Panc1 (cell line): ENCODE results near the gene DDAH2. TPM values are rescaled to one million over a fixed set of nuclear protein-coding genes. Genes with fewer than 3 reads are reported as not detected.

Experiments
- ATAC-seq: fragments of 200-7000 bp; cut with Tn5 transposase; 2 replicates; pipeline ENCODE4 v1.9.1; 2020; ENCODE audit warnings: mild to moderate bottlenecking, moderate library complexity
- BruUV-seq: library from RNA; stranded (reverse); fragments of 400-500 nt; replicated peaks from 2 replicates; lab custom pipeline; 2021; lab: Mats Ljungman, UMichigan
- CTCF ChIA-PET: fragments of 300-600 bp; sonication (Branson Sonifier 250); formaldehyde crosslinking; loops from one replicate; lab custom pipeline; 2022; ENCODE audit warnings: antibody characterized with exemption; lab: Charles Lee
- POLR2A ChIA-PET: fragments of 300-600 bp; sonication (Branson Sonifier 250); formaldehyde crosslinking; loops from one replicate; lab custom pipeline; 2022; ENCODE audit warnings: antibody characterized with exemption; lab: Charles Lee
- DNase-seq: peaks from one replicate; pipeline ENCODE4 v3.0.0-alpha.2; 2010; ENCODE audit warnings: low read depth, low spot score
- H3K27ac ChIP-seq: 2 replicates; pipeline ENCODE4 v1.5.1; 2011; ENCODE audit warnings: mild to moderate bottlenecking, low read length, inconsistent platforms
- H3K27me3 ChIP-seq: fragments of 200-500 bp; sonication (Bioruptor generic); 2 replicates; pipeline ENCODE4 v1.6.0; 2014; ENCODE audit warnings: low read length, inconsistent platforms; ENCODE audit not compliant: control insufficient read depth, insufficient read depth
- H3K36me3 ChIP-seq: fragments of 200-500 bp; sonication (Bioruptor generic); 2 replicates; pipeline ENCODE4 v1.5.1; 2014; ENCODE audit warnings: inconsistent platforms, mild to moderate bottlenecking, low read length, moderate library complexity; ENCODE audit not compliant: control insufficient read depth, insufficient read depth
- H3K4me1 ChIP-seq: 2 replicates; pipeline ENCODE4 v1.5.1; 2011; ENCODE audit warnings: inconsistent platforms, mild to moderate bottlenecking, low read length, moderate library complexity; ENCODE audit not compliant: control insufficient read depth, insufficient read depth
- H3K4me3 ChIP-seq, 2 experiments: 2 replicates each; pipeline ENCODE4 v1.5.1; 2011 to 2012; ENCODE audit warnings: low read depth in 2 of 2, low read length in 2 of 2, mild to moderate bottlenecking in 2 of 2, inconsistent platforms in 1 of 2, moderate library complexity in 1 of 2
- H3K9me3 ChIP-seq: fragments of 200-500 bp; sonication (Bioruptor generic); 2 replicates; pipeline ENCODE4 v1.5.1; 2014; ENCODE audit warnings: low read depth, mild to moderate bottlenecking, inconsistent platforms, low read length, moderate library complexity; ENCODE audit not compliant: control insufficient read depth, insufficient read depth
- CTCF ChIP-seq: fragments of 450-650 bp; IDR thresholded peaks from 2 replicates; pipeline ENCODE4 v1.5.1; 2017; ENCODE audit warnings: mild to moderate bottlenecking
- POLR2AphosphoS5 ChIP-seq: IDR thresholded peaks from 2 replicates; pipeline ENCODE4 v1.6.1; 2012; ENCODE audit warnings: mild to moderate bottlenecking, low read depth, low read length, moderate library complexity
- REST ChIP-seq, 2 experiments: IDR thresholded peaks; 2 replicates each; pipeline ENCODE4 v1.6.1; 2011 to 2012; ENCODE audit warnings: low read depth in 2 of 2, control low read depth in 1 of 2, low read length in 1 of 2, mild to moderate bottlenecking in 1 of 2, moderate library complexity in 1 of 2; ENCODE audit not compliant: insufficient read depth in 1 of 2
- SIN3A ChIP-seq: IDR thresholded peaks from 2 replicates; pipeline ENCODE4 v1.6.1; 2012; ENCODE audit warnings: low read depth, mild to moderate bottlenecking, low read length, moderate library complexity, borderline replicate concordance; ENCODE audit not compliant: insufficient read depth
- TCF7L2 ChIP-seq: IDR thresholded peaks from 2 replicates; pipeline ENCODE4 v1.6.1; 2011; ENCODE audit warnings: mild to moderate bottlenecking, low read depth, low read length, inconsistent platforms
- in situ Hi-C: cut with HindIII; loops from 2 replicates; pipeline ENCODE4 v1.10.0; 2016; ENCODE audit warnings: low sequenced_read_pairs, low pct_unique_long_range_greater_than_20kb
- intact Hi-C: fragments of 100-400 bp; cut with micrococcal nuclease; formaldehyde crosslinking; loops from one replicate; pipeline ENCODE4 v1.10.0; 2022; ENCODE audit not compliant: unreplicated experiment
- total RNA-seq: library from RNA; stranded (reverse); gene quantifications from one replicate; pipeline ENCODE4 v1.2.1, GENCODE V29; 2021; ENCODE audit not compliant: unreplicated experiment

DDAH2 gene
- total RNA-seq, 1 experiment from 2014 or later = 104 TPM

- ChIA-PET CTCF (no interaction called here), POLR2A (interaction anchor here (0.5 to 0.7 kb wide), 2 partner anchors 16 to 20 kb away, joined by 4 to 9 read pairs; no protein-coding TSS in a partner anchor)
- no peak overlapping the region for H3K27ac ChIP-seq
- no peaks in the 10 kb centered on the region for H3K9me3 ChIP-seq
- in situ Hi-C loops (no loop called here), intact Hi-C loops (no loop called here)
- TF ChIP-seq POLR2AphosphoS5 (no peak), CTCF (no peak), SIN3A (no peak), REST (IDR thresholded peaks at IDR 0.05; ENCODE audit: insufficient read depth in 1 of 2, low read depth in 2 of 2, low read length in 1 of 2) (no peak), TCF7L2 (no peak)
- no peaks in the 10 kb centered on the region for H3K27me3 ChIP-seq
- no peak overlapping the region for H3K4me3 ChIP-seq
- H3K36me3 ChIP-seq = no peaks in the 10 kb centered on the region
- ATAC-seq = no peak
- no peaks in the 10 kb centered on the region; the same call in 1 of the 2 replicates for H3K4me1 ChIP-seq
- DNase-seq = no peak
- no TSS peak for BruUV-seq
Measured at GRCh38 chr6:31713991-31714684, 15.0 kb downstream of the DDAH2 start.

GRCh38 chr6:31713465-31713864 is 15.6 kb downstream of the DDAH2 start:
- no peak overlapping the region for H3K27ac ChIP-seq
- in situ Hi-C loops (no loop called here), intact Hi-C loops (no loop called here)
- ChIA-PET CTCF (no interaction called here), POLR2A (interaction anchor here (0.6 kb wide), 1 partner anchor 107 kb away, joined by 3 read pairs; no protein-coding TSS in a partner anchor)
- H3K36me3 ChIP-seq = no peaks in the 10 kb centered on the region
- no peaks in the 10 kb centered on the region for H3K27me3 ChIP-seq
- BruUV-seq = no TSS peak
- TF ChIP-seq REST (IDR thresholded peaks at IDR 0.05; ENCODE audit: insufficient read depth in 1 of 2, low read depth in 2 of 2, low read length in 1 of 2) (no peak), POLR2AphosphoS5 (no peak), TCF7L2 (no peak), CTCF (no peak), SIN3A (no peak)
- no peak for ATAC-seq
- no peaks in the 10 kb centered on the region; the same call in 1 of the 2 replicates for H3K4me1 ChIP-seq
- DNase-seq = no peak
- H3K4me3 ChIP-seq = no peak overlapping the region
- H3K9me3 ChIP-seq = no peaks in the 10 kb centered on the region
